CD8-positive, alpha-beta memory T cell (primary cell): Measurements from ENCODE around the gene SLCO6A1. TPM values are rescaled to one million over a fixed set of nuclear protein-coding genes. Genes with fewer than 3 reads are reported as not detected.

Source experiments
- CTCF ChIA-PET: fragments of 350-600 bp; sonication (Branson Sonifier 250); formaldehyde crosslinking; loops from one replicate; lab custom pipeline; 2021; ENCODE audit warnings: antibody characterized with exemption; lab: Charles Lee
- POLR2A ChIA-PET: fragments of 350-600 bp; sonication (Branson Sonifier 250); formaldehyde crosslinking; loops from one replicate; lab custom pipeline; 2021; ENCODE audit warnings: antibody characterized with exemption; lab: Charles Lee
- DNase-seq, 5 donors: peaks; one replicate each; pipeline versions ENCODE4 v3.0.0 to v3.0.0-alpha.2; 2020 to 2022; ENCODE audit warnings: mixed read lengths in 1 of 5
- H3K27ac ChIP-seq: one replicate; pipeline ENCODE4 v1.7.0; 2013; ENCODE audit warnings: low read depth, mild to moderate bottlenecking, low read length, moderate library complexity
- H3K27me3 ChIP-seq: 2 replicates; pipeline ENCODE4 v1.7.0; 2013; ENCODE audit warnings: low read length, mild to moderate bottlenecking; ENCODE audit not compliant: insufficient read depth, poor library complexity, severe bottlenecking
- H3K36me3 ChIP-seq: 2 replicates; pipeline ENCODE4 v1.7.0; 2013; ENCODE audit warnings: mild to moderate bottlenecking, low read length, moderate library complexity; ENCODE audit not compliant: insufficient read depth
- H3K4me1 ChIP-seq: 2 replicates; pipeline ENCODE4 v1.7.0; 2013; ENCODE audit warnings: mild to moderate bottlenecking, low read length, moderate library complexity; ENCODE audit not compliant: insufficient read depth
- H3K4me3 ChIP-seq: 2 replicates; pipeline ENCODE4 v1.7.0; 2013; ENCODE audit warnings: mild to moderate bottlenecking, low read length
- H3K9me3 ChIP-seq: 2 replicates; pipeline ENCODE4 v1.7.0; 2013; ENCODE audit warnings: mild to moderate bottlenecking, low read length
- H3K27ac Mint-ChIP-seq, 8 donors: one replicate each; pipeline ENCODE4 v1.8.0; 2020 to 2021; ENCODE audit warnings: mixed read lengths in 8 of 8, mild to moderate bottlenecking in 6 of 8, inconsistent platforms in 3 of 8, moderate library complexity in 3 of 8
- H3K27me3 Mint-ChIP-seq, 2 donors: one replicate each; pipeline ENCODE4 v1.8.0; 2020 to 2021; ENCODE audit warnings: mixed read lengths in 2 of 2, mild to moderate bottlenecking in 1 of 2, moderate library complexity in 1 of 2
- H3K36me3 Mint-ChIP-seq, 3 donors: one replicate each; pipeline ENCODE4 v1.8.0; 2020 to 2021; ENCODE audit warnings: mixed read lengths in 3 of 3, inconsistent platforms in 1 of 3, mild to moderate bottlenecking in 1 of 3
- H3K4me1 Mint-ChIP-seq, 3 donors: one replicate each; pipeline ENCODE4 v1.8.0; 2020 to 2021; ENCODE audit warnings: mixed read lengths in 3 of 3, inconsistent platforms in 1 of 3, mild to moderate bottlenecking in 1 of 3
- H3K4me3 Mint-ChIP-seq, 7 donors: one replicate each; pipeline ENCODE4 v1.8.0; 2020 to 2021; ENCODE audit warnings: mixed read lengths in 7 of 7, mild to moderate bottlenecking in 6 of 7, moderate library complexity in 4 of 7, inconsistent platforms in 2 of 7
- H3K9me3 Mint-ChIP-seq, 5 donors: one replicate each; pipeline ENCODE4 v1.8.0; 2020 to 2022; ENCODE audit warnings: mixed read lengths in 5 of 5, mild to moderate bottlenecking in 3 of 5, moderate library complexity in 2 of 5, inconsistent platforms in 1 of 5
- polyA plus RNA-seq: library from polyadenylated mRNA; unstranded; fragments of 300-500 nt; fragmentation: Illumina TruSeq; gene quantifications from one replicate; pipeline ENCODE4 v1.2.3, GENCODE V29; 2021
- total RNA-seq, 2 experiments: library from RNA; stranded (reverse); gene quantifications; one replicate each; pipeline ENCODE4 v1.2.3, GENCODE V29; 2021

The SLCO6A1 gene
- total and polyA plus RNA-seq, 3 experiments from 2014 or later: not detected

- Mint-ChIP-seq H3K27ac (no peak overlapping the region), H3K4me1 (no peaks in the 10 kb centered on the region), H3K27me3 (peaks cover 6 to 12% of the 10 kb centered on the region in 2 donors), H3K9me3 (no peaks in the 10 kb centered on the region), H3K4me3 (no peak overlapping the region), H3K36me3 (no peaks in the 10 kb centered on the region)
- DNase-seq: no peak
- Histone ChIP-seq H3K36me3 (no peaks in the 10 kb centered on the region), H3K4me3 (no peak overlapping the region), H3K27ac (no peak overlapping the region), H3K9me3 (no peaks in the 10 kb centered on the region), H3K4me1 (no peaks in the 10 kb centered on the region), H3K27me3 (no peaks in the 10 kb centered on the region)
- ChIA-PET POLR2A (no interaction called here), CTCF (no interaction called here)
Measured at GRCh38 chr5:102341681-102342288, 157.0 kb downstream of the SLCO6A1 start.

GRCh38 chr5:102324714-102325113 is 174.1 kb downstream of the SLCO6A1 start:
- H3K4me3 ChIP-seq: no peak overlapping the region
- H3K36me3 ChIP-seq: no peaks in the 10 kb centered on the region
- DNase-seq: no peak
- Mint-ChIP-seq H3K4me3 (no peak overlapping the region), H3K27ac (no peak overlapping the region), H3K9me3 (peaks cover 0 to 4% (median 0%) of the 10 kb centered on the region in 5 donors), H3K27me3 (peaks cover 1 to 3% of the 10 kb centered on the region in 2 donors), H3K36me3 (peaks cover 0 to 2% (median 0%) of the 10 kb centered on the region in 3 donors), H3K4me1 (no peaks in the 10 kb centered on the region)
- H3K27me3 ChIP-seq: no peaks in the 10 kb centered on the region
- ChIA-PET CTCF (no interaction called here), POLR2A (no interaction called here)
- H3K9me3 ChIP-seq: no peaks in the 10 kb centered on the region
- no peaks in the 10 kb centered on the region for H3K4me1 ChIP-seq
- H3K27ac ChIP-seq: no peak overlapping the region

Other genes with a start within 250 kb of the SLCO6A1 start
- gene SLCO4C1, start 202.7 kb downstream of the SLCO6A1 start, total RNA-seq: under 1 TPM; 0.09 to 0.11 TPM
- gene SLCO4C1, start 202.7 kb downstream of the SLCO6A1 start, polyA plus RNA-seq: 1.2 TPM